Fibroblast of gingiva (primary cell): ENCODE measurements around the gene CATSPERB.
"Not testable (repeated sequence)": the region's sequence is repeated elsewhere in the genome, so short reads cannot be mapped to it uniquely, and the experiment has no call there.

ENCODE experiments used
- DNase-seq: peaks from one replicate; pipeline ENCODE4 v3.0.0-alpha.2; 2011; ENCODE audit warnings: low read depth

CATSPERB gene

DNA sequence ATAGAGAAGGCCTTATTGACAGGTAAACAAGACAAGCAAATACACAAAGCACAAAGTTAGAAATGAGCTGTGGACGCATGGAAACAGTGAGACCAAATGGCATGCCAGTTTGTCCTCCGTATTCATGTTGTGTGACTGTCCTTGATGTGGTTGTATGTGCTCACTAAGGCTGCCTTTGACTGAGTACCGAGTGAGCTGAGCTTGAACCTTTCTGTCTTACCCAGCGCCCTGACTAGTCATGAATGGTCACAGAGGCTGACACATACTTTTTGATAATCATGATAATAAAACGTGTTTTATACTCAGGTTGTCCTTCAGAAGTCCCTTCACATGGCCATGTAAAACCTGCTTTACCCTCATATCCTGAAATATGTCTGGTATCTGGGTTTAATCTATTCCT is 553 bp upstream of the CATSPERB start:
- no peak for DNase-seq

DNA sequence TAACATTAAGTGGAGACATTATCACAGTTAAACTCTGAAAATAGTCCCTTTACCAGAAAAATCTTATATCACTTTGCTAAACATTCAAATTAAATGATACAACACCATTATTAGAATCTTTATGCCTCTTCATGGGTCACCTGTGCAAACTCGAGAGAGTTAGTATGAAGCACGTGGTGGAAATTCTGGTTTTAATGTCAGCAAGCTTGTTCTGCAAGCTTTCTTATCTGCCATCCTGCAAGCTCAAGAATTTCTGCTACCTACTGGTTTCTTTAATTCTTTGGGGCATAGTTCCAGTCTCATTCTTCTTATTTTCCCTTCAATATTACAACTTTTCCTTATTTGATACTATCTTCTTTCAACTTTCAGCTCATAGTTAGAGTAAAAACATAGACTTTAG is 868 bp downstream of the CATSPERB start:
- DNase-seq: no peak

DNA sequence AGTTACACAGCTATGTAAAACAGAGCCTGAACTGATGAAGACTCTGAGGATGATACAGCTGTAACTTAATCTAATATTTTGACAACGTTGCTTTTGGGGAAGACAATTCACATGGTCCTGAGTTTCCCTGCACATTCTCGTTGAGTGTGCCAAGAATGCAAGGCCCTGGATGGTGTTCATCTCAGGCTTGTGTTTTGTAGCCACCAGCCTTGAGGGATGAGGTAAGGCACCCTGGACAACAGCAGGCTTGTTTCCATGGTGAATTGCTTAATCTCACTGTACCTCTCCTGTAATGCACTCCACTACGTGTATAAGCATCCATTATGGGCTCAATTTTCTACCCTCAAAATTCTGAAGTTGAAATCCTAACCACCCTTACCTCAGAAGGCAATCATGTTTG is 2.1 kb downstream of the CATSPERB start:
- peak; percentile 81 for DNase-seq

DNA sequence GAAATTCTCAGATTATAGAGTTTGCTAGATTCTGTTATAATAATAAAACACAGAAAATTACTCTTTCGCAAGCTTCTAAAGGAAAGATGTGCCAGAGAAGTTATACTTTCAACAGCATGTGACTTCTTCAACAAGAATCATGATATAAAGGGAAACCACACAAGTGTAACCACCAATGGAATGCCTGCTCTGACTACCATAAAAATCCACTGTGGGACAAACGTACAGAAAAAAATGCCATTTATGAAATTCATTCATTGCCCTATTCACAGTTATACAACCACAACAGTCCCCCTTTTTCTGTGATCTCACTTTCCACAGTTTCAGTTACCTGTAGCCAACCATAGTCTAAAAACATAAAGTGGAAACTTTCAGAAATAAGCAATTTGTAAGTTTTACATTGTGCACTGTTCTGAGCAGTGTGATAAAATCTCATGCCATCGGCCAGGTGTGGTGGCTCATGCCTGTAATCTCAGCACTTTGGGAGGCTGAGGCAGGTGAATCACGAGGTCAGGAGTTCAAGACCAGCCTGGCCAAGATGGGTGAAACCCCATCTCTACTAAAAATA is 3.2 kb downstream of the CATSPERB start:
- peak; percentile 69 for DNase-seq

DNA sequence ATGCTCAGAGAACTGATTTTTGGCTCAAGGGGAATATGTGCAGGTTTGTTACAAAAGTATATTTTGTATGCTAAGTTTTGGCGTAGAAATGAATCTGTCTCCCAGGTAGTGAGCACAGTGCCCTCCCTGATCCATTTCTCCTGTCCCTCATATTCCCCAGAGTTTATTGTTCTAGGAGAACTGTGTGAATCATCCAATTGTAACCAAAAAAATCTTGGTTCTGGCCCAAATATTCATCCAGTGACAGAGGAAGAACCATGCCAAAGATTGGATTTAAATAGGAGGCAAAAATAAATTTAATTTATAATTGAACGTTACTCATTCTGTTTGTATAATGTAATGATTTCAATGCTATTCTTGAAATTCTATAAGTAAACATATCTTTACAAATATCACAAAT is 4.8 kb downstream of the CATSPERB start:
- DNase-seq: peak; percentile 68

DNA sequence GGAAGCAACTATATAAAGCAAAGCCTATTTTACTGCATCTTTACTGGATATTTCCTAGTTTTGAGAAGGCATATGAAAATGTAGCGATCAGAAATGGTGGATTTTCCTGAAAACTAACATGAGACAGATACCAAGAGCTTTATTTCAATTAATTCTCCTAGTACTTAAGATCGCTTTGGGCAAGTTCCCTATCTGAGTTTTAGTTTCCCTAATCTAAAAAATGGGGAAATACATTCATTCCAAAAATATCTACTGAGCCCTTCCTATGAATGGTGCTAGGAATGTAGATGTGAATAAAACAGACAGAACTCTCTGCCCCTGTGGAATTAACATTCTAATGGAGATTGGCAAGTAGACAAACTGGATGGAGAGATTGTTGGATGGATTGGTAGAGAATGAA is 8.4 kb downstream of the CATSPERB start:
- no peak for DNase-seq

DNA sequence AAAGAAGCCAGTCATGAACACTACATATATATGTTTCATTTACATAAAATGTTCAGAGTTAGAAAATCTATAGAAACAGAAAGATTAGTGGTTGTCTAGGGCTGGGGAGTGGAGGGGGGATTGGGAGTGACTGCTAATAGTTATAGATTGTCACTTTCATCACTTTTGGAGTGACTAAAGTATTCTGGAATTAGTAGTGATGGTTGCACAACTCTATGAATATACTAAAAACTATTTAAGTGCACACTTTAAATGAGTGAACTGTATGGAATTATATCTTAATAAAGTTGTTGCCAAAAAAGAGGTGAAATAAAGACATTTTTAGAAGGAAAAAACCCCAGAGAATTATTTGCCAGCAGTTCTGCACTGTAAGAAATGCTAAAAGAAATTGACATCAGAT is 9.5 kb downstream of the CATSPERB start:
- DNase-seq: no peak

DNA sequence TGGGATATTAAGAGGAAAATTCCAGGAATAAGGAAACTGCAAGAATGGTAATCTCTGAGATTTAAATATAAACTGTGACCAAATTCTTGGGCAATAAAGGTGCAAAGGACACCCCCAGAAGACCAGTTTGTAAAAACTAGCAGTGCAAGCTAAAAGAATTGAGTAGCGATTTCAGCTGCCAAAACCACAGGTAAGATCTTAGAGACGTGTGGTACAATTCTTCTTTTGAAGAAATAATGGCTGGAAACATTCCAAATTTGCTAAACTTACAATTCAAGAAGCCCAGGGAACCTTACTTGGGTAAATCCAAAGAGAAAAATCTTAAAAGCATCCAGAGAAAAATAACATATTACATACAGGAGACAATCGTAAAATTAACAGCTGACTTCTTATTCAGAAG is 12.0 kb downstream of the CATSPERB start:
- no peak for DNase-seq

DNA sequence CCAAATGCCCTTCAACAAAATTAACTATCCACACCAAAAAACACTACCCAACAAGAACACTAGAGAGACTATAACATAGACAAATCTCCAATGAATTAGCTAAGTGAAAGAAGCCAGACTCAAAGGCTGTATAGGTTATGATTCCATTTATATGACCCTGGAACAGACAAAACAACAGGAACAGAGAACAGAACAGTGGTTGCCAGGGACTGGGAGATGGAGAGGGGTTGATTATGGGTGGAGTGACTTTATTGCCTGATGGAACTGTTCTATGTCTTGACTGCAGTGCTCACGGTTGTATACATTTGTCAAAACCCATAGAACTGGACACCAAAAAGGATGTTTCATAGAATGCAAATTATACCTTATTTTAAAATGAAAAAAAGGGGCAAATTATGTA is 14.9 kb downstream of the CATSPERB start:
- DNase-seq: no peak

DNA sequence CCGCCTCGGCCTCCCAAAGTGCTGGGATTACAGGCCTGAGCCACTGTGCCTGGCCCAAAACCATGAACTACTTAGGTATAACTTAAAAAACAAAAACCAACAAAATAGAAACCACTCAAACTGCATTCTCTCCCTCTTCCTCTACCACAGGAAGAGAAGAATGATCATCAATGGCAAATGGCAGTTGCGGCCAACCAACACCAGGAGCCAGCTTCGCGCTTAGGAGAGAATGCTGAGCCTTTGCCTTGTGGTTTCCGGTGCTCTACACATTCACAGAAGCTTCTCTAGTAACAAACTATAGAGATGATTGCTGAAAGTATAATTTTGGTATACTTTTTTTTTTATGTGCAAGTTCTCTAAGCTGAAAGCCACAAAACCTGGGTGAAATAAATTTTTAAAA is 17.1 kb downstream of the CATSPERB start:
- DNase-seq: no peak

DNA sequence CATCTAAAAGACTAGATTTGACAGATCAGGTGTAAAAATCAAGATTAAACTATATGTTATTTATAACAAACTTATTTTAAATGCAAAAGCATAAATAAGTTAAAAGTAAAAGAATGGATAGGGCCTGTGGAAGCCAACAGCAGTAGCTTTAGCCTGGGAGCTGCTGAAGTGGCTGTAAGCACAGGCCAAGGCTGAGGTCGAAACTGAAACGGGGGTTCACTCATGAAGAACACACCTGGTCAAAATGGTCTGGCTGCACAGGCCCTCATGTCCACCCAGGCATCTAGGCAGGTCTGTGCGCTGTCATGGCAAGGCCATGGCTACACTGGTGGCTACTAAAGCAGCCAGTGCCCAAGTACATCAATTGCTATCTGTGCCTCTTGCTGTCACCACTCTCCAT is 23.1 kb downstream of the CATSPERB start:
- no peak for DNase-seq

DNA sequence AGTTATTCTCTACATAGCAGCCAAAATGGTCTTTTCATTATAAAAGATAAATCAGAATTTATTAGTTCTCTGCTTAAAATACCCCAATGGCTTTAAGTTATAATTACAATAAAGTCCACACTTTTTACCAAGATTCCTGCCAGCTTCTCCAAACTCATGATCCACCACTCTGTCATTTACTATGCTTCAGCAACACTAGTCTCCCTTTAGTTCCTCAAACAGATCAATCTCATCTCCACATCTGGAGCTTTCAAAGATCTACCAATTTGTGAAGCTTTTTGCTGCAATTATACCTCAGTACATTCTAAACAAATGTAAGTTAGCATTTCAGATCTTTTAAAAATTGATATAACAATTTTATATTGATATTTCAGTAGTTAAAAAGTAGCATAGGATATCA is 24.9 kb downstream of the CATSPERB start:
- no peak for DNase-seq

DNA sequence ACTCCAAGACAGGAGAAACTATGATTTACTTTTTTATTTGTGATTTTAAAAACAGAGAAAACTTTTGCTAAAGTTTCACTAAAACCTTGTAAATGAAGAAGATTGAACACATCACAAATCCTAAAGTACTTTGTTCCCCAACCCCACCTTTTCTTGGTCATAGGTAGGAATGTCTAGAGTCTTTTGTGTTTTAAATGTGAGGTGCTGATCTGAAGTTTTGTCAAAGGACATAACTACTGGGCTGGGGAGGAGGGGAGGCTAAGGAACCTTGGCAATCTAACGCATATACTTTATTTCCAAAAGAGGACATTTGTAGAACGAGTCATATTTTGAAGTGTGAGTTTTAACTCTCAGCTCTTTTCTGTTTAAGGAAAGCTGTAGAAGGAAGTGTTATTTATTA is 37.2 kb downstream of the CATSPERB start:
- DNase-seq: no peak

DNA sequence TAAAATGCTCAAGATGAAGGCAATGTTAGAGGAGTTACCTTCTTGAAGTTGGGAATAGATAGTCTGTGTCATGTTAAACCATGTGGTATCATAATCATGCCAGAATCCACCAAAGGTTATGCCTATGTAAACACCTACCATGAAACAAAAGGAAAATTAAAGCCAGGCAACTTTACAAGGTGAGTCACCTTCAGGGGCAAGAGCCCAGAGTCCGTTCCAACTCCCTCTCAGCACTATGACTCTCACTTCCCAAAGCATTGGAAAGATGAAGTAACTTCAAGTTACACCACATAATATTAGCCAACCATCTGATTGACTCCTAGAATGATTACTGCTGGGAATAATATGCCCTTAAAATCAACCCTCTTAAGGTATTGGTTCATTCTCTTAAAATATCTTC is 38.5 kb downstream of the CATSPERB start:
- peak; percentile 60 for DNase-seq

DNA sequence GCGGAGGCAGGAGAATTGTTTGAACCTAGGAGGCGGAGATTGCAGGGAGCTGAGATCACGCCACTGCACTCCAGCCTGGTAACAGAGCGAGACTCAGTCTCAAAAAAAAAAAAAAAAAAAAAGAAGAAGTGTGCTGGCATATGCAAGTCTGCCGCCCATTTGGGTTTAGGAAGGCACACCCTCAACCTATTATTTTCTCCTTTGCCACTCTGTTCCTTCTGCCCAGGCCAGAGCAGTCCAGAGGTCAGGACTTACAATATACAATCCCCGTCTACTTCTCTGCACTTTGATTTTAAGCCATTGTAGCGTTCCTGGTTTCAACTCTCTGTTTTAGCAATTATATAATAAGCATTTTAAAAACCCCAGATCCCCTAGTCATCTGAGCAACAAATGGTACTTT is 39.8 kb downstream of the CATSPERB start:
- no peak for DNase-seq

DNA sequence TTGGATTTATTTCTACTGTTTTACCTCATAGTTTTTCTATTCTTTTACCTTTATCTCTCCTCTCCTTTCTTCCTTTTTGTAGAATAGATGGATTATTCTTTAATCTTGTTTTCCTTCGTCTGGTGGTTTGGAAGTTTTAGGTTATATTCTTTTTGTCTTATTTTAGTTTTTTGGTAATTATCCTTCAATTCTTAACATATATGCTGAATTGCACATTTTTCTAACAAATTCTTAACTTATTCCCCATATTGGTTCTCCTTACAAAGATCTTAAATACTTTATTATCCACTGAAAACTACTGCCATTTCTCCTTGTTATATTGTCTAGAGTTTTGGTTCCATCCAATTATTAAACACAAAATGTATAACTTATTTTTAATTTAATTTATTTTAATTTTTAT is 42.3 kb downstream of the CATSPERB start:
- no peak for DNase-seq

DNA sequence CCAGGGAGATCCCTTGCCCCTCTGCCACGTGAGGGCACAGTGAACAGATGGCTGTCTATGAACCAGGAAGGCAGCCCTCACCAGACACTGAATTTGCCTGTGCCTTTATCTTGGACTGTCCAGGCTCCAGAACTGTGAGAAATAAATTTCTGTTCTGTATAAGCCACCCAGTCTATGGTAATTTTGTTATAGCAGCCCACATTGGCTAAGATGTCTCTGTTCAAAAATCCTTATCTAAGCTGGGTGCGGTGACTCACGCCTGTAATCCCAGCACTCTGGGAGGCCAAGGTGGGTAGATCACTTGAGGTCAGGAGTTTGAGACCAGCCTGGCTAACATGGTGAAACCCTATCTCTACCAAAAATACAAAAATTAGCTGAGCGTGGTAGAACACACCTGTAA is 44.5 kb downstream of the CATSPERB start:
- DNase-seq: not testable (repeated sequence)

DNA sequence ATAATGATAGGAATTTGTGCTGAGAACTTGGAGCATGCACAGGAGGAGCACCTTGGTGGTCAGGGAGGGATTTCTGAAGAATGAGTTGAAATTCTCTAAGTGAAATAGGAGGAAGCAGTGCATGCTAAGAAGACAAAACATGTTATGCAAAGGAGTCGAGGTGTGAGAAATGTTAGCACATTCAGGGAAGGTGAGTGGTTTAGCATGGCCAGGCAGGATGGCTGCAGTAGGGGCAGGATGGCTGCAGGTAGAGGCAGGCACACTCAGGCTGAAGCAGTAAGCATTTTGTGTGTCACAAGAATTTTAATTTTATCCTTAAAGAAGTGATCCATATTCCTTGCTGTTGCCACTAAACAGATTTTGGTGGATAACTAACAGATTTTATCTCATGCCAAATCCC is 46.3 kb downstream of the CATSPERB start:
- DNase-seq: no peak

DNA sequence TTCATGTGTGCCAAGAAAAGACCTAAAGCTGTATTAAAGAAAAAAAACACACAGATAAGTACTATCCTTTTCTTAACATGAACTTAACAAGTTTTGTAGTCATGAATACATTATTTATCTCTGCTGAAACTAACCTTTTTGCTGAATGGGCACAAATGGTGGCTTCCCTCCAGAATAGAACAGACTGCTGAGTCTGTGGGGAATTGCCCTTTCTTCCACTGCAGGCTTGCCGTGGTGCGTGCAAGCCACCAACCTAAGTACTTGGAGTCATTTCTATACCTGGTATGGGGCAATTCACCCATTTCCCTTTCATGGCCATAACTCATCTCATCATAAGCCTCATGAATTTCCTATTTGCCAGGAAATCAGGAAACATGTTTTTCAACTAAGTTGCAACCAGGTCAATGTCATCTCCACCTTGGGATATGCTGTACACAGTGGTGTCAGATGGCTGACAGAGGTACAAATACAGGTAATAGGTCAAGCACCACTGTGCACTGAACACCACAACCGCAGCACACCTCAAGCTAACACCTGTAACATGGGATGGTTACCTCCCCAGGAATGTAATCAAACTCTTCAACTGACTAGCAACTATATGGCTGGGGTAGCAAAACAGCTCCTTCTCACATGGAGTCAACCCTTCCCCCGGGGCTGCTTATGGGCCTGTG is 49.9 kb downstream of the CATSPERB start:
- no peak for DNase-seq

DNA sequence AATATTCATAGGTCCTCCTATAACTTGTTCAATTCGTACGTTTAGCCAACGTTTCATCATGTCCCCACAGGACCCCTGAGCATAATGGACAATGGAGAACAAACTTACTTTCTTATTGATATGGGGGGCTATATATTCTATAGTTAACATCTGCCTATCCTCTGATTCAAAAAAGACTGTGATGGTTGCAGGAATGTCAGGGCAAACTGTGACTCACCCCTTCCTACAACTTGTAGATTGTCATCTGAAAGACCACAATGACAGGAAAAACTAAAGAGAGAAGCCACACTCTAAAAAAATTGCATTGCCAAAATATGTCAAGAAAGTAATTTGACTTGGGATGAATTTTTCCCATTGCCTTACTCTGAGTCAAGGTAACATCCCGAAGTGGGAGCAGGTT is 50.8 kb downstream of the CATSPERB start:
- DNase-seq: no peak

DNA sequence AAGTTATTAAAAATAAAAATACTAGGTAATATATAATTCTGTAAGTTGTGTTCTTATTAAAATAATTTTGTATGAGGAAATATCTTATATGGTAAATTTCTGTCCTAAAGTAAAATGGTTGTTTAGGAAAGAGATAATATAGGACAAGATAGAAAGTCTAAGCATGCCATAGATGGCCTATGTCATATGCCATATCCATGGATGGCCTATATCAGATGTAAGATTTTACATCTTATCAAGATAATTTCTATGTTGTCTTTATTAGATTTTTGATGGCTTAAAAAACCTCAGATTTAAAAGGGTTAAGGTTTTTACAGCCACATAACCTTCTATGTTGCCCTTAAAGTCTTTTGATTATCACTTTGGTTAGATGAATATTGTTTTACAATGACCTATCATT is 52.6 kb downstream of the CATSPERB start:
- DNase-seq: no peak

DNA sequence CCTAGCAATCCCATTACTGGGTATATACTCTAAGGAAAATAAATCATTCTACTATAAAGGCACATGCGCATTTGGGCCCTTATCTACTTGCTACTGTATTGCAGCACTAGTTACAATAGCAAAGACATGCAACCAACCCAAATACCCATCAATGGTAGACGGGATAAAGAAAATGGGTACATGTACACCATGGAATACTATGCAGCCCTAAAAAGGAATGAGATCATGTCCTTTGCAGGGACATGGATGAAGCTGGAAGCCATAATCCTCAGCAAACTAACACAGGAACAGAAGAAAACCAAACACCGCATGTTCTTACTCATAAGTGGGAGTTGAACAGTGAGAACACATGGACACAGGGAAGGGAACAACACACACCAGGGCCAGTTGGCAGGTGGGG is 54.2 kb downstream of the CATSPERB start:
- not testable (repeated sequence) for DNase-seq

DNA sequence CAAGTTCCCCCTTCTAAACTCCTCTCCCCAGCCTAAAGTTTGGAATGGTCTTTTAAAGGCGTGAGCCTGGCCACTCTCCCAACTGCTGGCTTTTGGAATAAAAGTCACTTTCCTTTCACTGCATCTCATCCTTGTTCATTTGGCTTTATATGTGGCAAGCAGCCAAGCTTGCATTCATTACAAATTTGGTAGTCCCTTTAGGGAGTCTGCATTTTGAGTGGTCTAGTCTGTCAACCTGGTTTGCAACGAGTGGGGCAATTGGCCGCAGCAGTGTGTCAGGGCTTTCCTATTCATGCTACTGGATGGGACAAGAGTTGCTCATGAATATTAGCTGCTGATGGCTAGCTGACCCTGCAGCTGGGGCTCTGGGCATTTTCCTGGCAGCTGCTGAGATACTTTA is 57.0 kb downstream of the CATSPERB start:
- DNase-seq: no peak

DNA sequence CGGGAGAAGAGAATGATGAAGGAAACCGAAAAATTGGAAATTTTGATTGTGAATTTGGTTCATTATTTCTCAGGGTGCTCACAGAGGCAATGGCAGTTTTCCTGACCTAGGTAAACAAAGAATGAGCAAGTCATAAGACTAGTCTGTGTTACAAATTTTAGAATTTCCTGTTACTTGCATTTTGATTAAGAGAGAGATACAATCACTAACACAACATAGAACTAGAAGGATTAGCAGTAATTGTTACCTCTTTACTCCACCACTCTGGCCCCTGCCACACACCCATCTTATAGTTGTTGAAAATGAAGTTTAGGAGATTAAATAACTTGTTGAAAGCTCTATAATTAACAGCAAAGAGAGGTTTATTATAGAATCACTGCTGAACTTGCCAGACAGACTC is 62.0 kb downstream of the CATSPERB start:
- no peak for DNase-seq
